ENCODE measurements around the gene FHIP1B.
"Not testable (repeated sequence)": the region's sequence is repeated elsewhere in the genome, so short reads cannot be mapped to it uniquely, and the experiment has no call there.

Gene FHIP1B

GRCh38 chr11:6234387-6235107 lies at the start of gene FHIP1B:
Gene FHIP1B, minus strand, starts transcription at chr11:6234636. Its CDS starts 10,120 bp downstream, at chr11:6224516.
- DNase-seq (ENCODE audit: low read depth), result peak; percentile 99

GRCh38 chr11:6283453-6284023 lies 49.1 kb upstream of the FHIP1B start:
- no peak for DNase-seq (ENCODE audit: low read depth)

- not testable (repeated sequence) for DNase-seq (ENCODE audit: low read depth)
Observed at GRCh38 chr11:6280809-6281208, 46.4 kb upstream of the FHIP1B start.

GRCh38 chr11:6273188-6273587 lies 38.8 kb upstream of the FHIP1B start:
- no peak for DNase-seq (ENCODE audit: low read depth)

GRCh38 chr11:6271598-6271997 lies 37.2 kb upstream of the FHIP1B start:
- DNase-seq (ENCODE audit: low read depth), result no peak

GRCh38 chr11:6270584-6271246 lies 36.3 kb upstream of the FHIP1B start:
- DNase-seq (ENCODE audit: low read depth), result no peak

GRCh38 chr11:6269994-6270393 lies 35.6 kb upstream of the FHIP1B start:
- no peak for DNase-seq (ENCODE audit: low read depth)

- no peak for DNase-seq (ENCODE audit: low read depth)
Observed at GRCh38 chr11:6268820-6269219, 34.4 kb upstream of the FHIP1B start.

GRCh38 chr11:6263662-6264061 lies 29.2 kb upstream of the FHIP1B start:
- DNase-seq (ENCODE audit: low read depth), result no peak

- no peak for DNase-seq (ENCODE audit: low read depth)
Observed at GRCh38 chr11:6260207-6260726, 25.8 kb upstream of the FHIP1B start.

GRCh38 chr11:6258571-6259081 lies 24.2 kb upstream of the FHIP1B start:
- DNase-seq (ENCODE audit: low read depth), result no peak

- DNase-seq (ENCODE audit: low read depth), result no peak
Observed at GRCh38 chr11:6258141-6258540, 23.7 kb upstream of the FHIP1B start.

- no peak for DNase-seq (ENCODE audit: low read depth)
Observed at GRCh38 chr11:6253197-6253596, 18.8 kb upstream of the FHIP1B start.

- no peak for DNase-seq (ENCODE audit: low read depth)
Observed at GRCh38 chr11:6251990-6252473, 17.6 kb upstream of the FHIP1B start.

GRCh38 chr11:6251120-6251733 lies 16.8 kb upstream of the FHIP1B start:
- DNase-seq (ENCODE audit: low read depth), result peak; percentile 39

- DNase-seq (ENCODE audit: low read depth), result no peak
Observed at GRCh38 chr11:6249770-6250555, 15.5 kb upstream of the FHIP1B start.

- not testable (repeated sequence) for DNase-seq (ENCODE audit: low read depth)
Observed at GRCh38 chr11:6248897-6249296, 14.5 kb upstream of the FHIP1B start.

GRCh38 chr11:6248248-6248647 lies 13.8 kb upstream of the FHIP1B start:
- no peak for DNase-seq (ENCODE audit: low read depth)

GRCh38 chr11:6245536-6245935 lies 11.1 kb upstream of the FHIP1B start:
- DNase-seq (ENCODE audit: low read depth), result no peak

- DNase-seq (ENCODE audit: low read depth), result no peak
Observed at GRCh38 chr11:6241316-6241715, 6.9 kb upstream of the FHIP1B start.

GRCh38 chr11:6240781-6241180 lies 6.3 kb upstream of the FHIP1B start:
- DNase-seq (ENCODE audit: low read depth), result no peak

All from activated T-cell treated with anti-CD3 and anti-CD28 coated beads for 24 hours (primary cell).